Hepatocyte (in vitro differentiated cells): Measurements from ENCODE around the gene UXS1. TPM values are rescaled to one million over a fixed set of nuclear protein-coding genes. Genes with fewer than 3 reads are reported as not detected.

Source experiments
- DNase-seq: peaks from one replicate; pipeline ENCODE4 v3.0.0-alpha.2; 2016; ENCODE audit warnings: low spot score
- H2AFZ ChIP-seq: fragments of 200-600 bp; sonication (generic); 2 replicates; pipeline ENCODE4 v1.6.0; 2016; ENCODE audit warnings: antibody characterized with exemption, mild to moderate bottlenecking
- H3K27ac ChIP-seq: fragments of 200-600 bp; sonication (generic); 2 replicates; pipeline ENCODE4 v1.5.1; 2016; ENCODE audit warnings: mild to moderate bottlenecking
- H3K27me3 ChIP-seq: fragments of 200-600 bp; sonication (generic); 2 replicates; pipeline ENCODE4 v1.6.1; 2016
- H3K36me3 ChIP-seq: fragments of 200-600 bp; sonication (generic); replicated peaks from 2 replicates; pipeline ENCODE4 v1.5.1; 2016; ENCODE audit warnings: low read depth; ENCODE audit not compliant: insufficient read depth
- H3K4me1 ChIP-seq: fragments of 200-600 bp; sonication (generic); 2 replicates; pipeline ENCODE4 v1.5.1; 2016; ENCODE audit warnings: mild to moderate bottlenecking, moderate library complexity; ENCODE audit not compliant: insufficient read depth
- H3K4me2 ChIP-seq: fragments of 200-600 bp; sonication (generic); 2 replicates; pipeline ENCODE4 v1.6.0; 2016
- H3K4me3 ChIP-seq: fragments of 200-600 bp; sonication (generic); 2 replicates; pipeline ENCODE4 v1.5.1; 2016; ENCODE audit warnings: mild to moderate bottlenecking
- H3K79me2 ChIP-seq: fragments of 200-600 bp; sonication (generic); 2 replicates; pipeline ENCODE4 v1.6.0; 2017; ENCODE audit warnings: mild to moderate bottlenecking
- H3K9me2 ChIP-seq: fragments of 200-600 bp; sonication (generic); replicated peaks from 2 replicates; pipeline ENCODE4 v1.6.0; 2017; ENCODE audit warnings: mild to moderate bottlenecking; ENCODE audit not compliant: insufficient read depth
- H3K9me3 ChIP-seq: fragments of 200-600 bp; sonication (generic); 2 replicates; pipeline ENCODE4 v1.5.1; 2016; ENCODE audit warnings: low read depth, mild to moderate bottlenecking
- H4K20me1 ChIP-seq: fragments of 200-600 bp; sonication (generic); 2 replicates; pipeline ENCODE4 v1.6.0; 2016; ENCODE audit warnings: mild to moderate bottlenecking; ENCODE audit not compliant: insufficient read depth, poor library complexity, severe bottlenecking
- CTCF ChIP-seq: fragments of 200-600 bp; sonication (generic); IDR thresholded peaks from 2 replicates; pipeline ENCODE4 v1.5.1; 2016; ENCODE audit warnings: antibody characterized with exemption, mild to moderate bottlenecking; ENCODE audit not compliant: poor library complexity
- EZH2 ChIP-seq: fragments of 200-600 bp; sonication (generic); IDR thresholded peaks from 2 replicates; pipeline ENCODE4 v1.6.1; 2016; ENCODE audit warnings: antibody characterized with exemption, mild to moderate bottlenecking, borderline replicate concordance
- EZH2phosphoT487 ChIP-seq: fragments of 200-600 bp; sonication (generic); IDR thresholded peaks from one replicate; pipeline ENCODE4 v1.6.1; 2018; ENCODE audit warnings: antibody characterized with exemption, mild to moderate bottlenecking, low read depth, moderate library complexity; ENCODE audit not compliant: unreplicated experiment, severe bottlenecking
- WGBS: methylation state at CpG from one replicate; pipeline ENCODE4 v1.1.6; 2016; ENCODE audit warnings: low lambda C conversion rate; ENCODE audit errors: missing lambda C conversion rate; 5-methylcytosine and 5-hydroxymethylcytosine counted together
- polyA plus RNA-seq: library from polyadenylated mRNA; unstranded; fragments of >200 nt; fragmentation: Nextera tagmentation; extraction: Ambion mirVana; gene quantifications from 2 replicates; pipeline ENCODE4 v1.2.1, GENCODE V29; 2016
- total RNA-seq: library from RNA; depleted of rRNA; stranded (reverse); fragments of >200 nt; gene quantifications from 2 replicates; pipeline ENCODE4 v1.2.3, GENCODE V29; 2014

The UXS1 gene
- total and polyA plus RNA-seq, 2 experiments from 2014 or later = 46.5 to 83.2 TPM

DNA sequence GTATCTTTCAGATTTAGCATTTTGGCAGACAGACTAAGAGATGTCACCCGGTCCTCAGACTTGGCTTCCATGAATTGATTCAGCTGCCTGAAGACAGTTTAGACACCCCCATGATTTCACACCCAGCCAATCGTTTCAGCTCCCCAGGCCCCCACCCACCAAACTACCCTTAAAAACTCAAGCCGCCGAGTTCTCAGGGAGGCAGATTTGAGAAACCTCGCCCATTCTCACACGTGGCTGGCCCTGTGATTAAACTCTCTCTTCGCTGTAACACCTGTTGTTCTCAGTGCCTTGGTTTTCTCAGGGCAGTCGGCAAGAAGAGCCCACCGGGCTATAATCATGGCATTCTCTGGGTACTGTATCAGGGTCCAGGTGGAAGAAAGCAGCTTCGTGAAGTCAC is 35.2 kb downstream of the UXS1 start:
- DNase-seq = no peak
- no peak overlapping the region for H3K4me2 ChIP-seq
- H3K9me3 ChIP-seq = peaks cover 6% of the 10 kb centered on the region
- H3K27ac ChIP-seq = no peak overlapping the region
- H3K9me2 ChIP-seq = no peaks in the 10 kb centered on the region
- TF ChIP-seq EZH2 (no peak), CTCF (no peak), EZH2phosphoT487 (no peak)
- H4K20me1 ChIP-seq = no peaks in the 10 kb centered on the region
- H2AFZ ChIP-seq = no peak overlapping the region
- peaks cover 31% of the 10 kb centered on the region for H3K4me1 ChIP-seq
- 81% methylated on average over 10 of the region's 10 CpGs for WGBS
- peaks cover 5% of the 10 kb centered on the region for H3K36me3 ChIP-seq
- H3K4me3 ChIP-seq = no peak overlapping the region
- peaks cover 5% of the 10 kb centered on the region for H3K79me2 ChIP-seq
- H3K27me3 ChIP-seq = no peaks in the 10 kb centered on the region

GRCh38 chr2:106158131-106158530 is 36.0 kb downstream of the UXS1 start:
- no peak overlapping the region for H3K4me2 ChIP-seq
- H3K9me3 ChIP-seq = peaks cover 10% of the 10 kb centered on the region
- 74% methylated on average over 4 of the region's 4 CpGs for WGBS
- H2AFZ ChIP-seq = no peak overlapping the region
- no peaks in the 10 kb centered on the region for H4K20me1 ChIP-seq
- peaks cover 5% of the 10 kb centered on the region for H3K79me2 ChIP-seq
- H3K27ac ChIP-seq = no peak overlapping the region
- TF ChIP-seq CTCF (no peak), EZH2 (no peak), EZH2phosphoT487 (no peak)
- H3K4me3 ChIP-seq = no peak overlapping the region
- H3K9me2 ChIP-seq = no peaks in the 10 kb centered on the region
- H3K4me1 ChIP-seq = peaks cover 24% of the 10 kb centered on the region
- DNase-seq = no peak
- H3K36me3 ChIP-seq = peaks cover 5% of the 10 kb centered on the region
- H3K27me3 ChIP-seq = no peaks in the 10 kb centered on the region

DNA sequence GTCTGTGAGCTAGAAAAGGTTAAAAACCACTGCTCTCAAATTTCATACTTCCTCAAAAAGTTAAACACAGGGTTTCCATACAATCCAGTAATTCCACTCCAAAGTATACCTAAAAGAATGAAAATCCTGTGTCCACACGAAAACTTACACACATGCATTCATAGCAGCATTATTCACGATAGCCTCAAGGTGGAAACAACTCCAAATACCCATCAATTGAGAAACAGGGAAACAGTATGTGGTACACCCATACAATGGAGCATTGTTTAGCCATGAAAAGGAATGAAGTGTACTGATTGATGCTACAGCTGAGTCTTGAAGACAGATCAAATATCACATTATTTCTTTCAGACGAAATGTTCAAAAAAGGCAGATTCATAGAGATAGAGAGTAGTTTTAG is 36.7 kb downstream of the UXS1 start:
- no peaks in the 10 kb centered on the region for H3K9me2 ChIP-seq
- H3K36me3 ChIP-seq = peaks cover 5% of the 10 kb centered on the region
- H3K79me2 ChIP-seq = peaks cover 5% of the 10 kb centered on the region
- H3K9me3 ChIP-seq = peaks cover 10% of the 10 kb centered on the region
- H3K27ac ChIP-seq = no peak overlapping the region
- H3K27me3 ChIP-seq = no peaks in the 10 kb centered on the region
- 89% methylated on average over 3 of the region's 3 CpGs for WGBS
- no peak for DNase-seq
- H3K4me3 ChIP-seq = no peak overlapping the region
- H2AFZ ChIP-seq = no peak overlapping the region
- H3K4me2 ChIP-seq = no peak overlapping the region
- TF ChIP-seq EZH2 (no peak), CTCF (no peak), EZH2phosphoT487 (no peak)
- no peaks in the 10 kb centered on the region for H4K20me1 ChIP-seq
- peaks cover 17% of the 10 kb centered on the region for H3K4me1 ChIP-seq
